Vagina (tissue), 2 donors: Measurements from ENCODE around the gene AFG3L2.

ENCODE experiments used
- CTCF ChIP-seq, 3 experiments: fragments of 450-650 bp in 2 of 3; fragments of 200-600 bp in 1 of 3; sonication (generic) in 1 of 3; IDR thresholded peaks; one replicate each; pipeline ENCODE4 v1.5.1; 2017 to 2019; ENCODE audit warnings: antibody characterized with exemption in 3 of 3, mild to moderate bottlenecking in 2 of 3, moderate library complexity in 2 of 3
- POLR2AphosphoS5 ChIP-seq, 2 donors: sonication (generic); formaldehyde crosslinking; IDR thresholded peaks; one replicate each; pipeline ENCODE4 v1.9.0; 2017; ENCODE audit warnings: antibody characterized with exemption in 2 of 2, mild to moderate bottlenecking in 2 of 2, low read depth in 1 of 2; ENCODE audit not compliant: insufficient read depth in 1 of 2

- TF ChIP-seq CTCF (IDR thresholded peaks at IDR 0.05), result no peak
- TF ChIP-seq POLR2AphosphoS5 (IDR thresholded peaks at IDR 0.05; ENCODE audit: insufficient read depth in 1 of 2, low read depth in 1 of 2), result no peak
Observed at GRCh38 chr18:12279781-12280531, 97.1 kb downstream of the AFG3L2 start.
